CD1c-positive myeloid dendritic cell (primary cell): Measurements from ENCODE around the gene ALCAM.

Experiments used
- DNase-seq: peaks from one replicate; pipeline ENCODE4 v3.0.0-alpha.2; 2016; ENCODE audit errors: extremely low spot score

The ALCAM gene

DNA sequence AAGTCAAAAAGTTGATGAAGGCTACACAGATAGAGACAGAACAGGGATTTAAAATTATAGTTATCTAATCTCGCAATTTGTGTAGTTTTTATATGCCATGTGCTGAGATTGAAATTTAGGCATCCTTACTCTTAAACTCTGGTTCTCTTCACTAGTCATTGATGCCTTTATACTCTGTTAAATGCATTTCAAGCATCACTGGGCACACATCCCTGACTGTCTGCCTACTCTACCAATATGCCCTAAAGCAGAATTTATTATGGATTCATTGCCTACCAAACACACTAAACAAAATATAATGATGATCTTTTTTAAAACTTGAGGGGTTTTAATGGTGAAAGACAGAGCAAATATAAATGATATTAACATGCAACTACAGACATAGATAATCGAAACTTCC lies 10.3 kb upstream of the ALCAM start:
- no peak for DNase-seq

DNA sequence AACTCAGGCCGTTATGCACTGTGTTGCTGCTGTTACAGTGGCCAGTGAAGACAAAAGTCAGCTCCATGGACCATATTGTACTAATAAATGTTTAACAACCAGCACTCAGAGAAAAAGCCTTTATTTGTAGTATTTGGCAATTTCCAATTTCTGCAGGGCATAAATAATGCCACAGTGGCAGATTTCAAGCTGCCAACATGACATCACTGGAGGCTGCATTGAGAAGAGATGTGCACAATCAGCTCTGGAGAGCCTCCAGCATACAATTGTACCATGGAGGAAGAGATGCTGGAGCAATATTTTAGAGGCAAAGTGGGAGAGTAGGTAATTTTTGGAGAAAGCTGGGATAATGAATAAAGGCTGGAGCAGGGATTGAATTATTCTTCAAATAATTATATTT lies 9.7 kb upstream of the ALCAM start:
- DNase-seq = no peak

DNA sequence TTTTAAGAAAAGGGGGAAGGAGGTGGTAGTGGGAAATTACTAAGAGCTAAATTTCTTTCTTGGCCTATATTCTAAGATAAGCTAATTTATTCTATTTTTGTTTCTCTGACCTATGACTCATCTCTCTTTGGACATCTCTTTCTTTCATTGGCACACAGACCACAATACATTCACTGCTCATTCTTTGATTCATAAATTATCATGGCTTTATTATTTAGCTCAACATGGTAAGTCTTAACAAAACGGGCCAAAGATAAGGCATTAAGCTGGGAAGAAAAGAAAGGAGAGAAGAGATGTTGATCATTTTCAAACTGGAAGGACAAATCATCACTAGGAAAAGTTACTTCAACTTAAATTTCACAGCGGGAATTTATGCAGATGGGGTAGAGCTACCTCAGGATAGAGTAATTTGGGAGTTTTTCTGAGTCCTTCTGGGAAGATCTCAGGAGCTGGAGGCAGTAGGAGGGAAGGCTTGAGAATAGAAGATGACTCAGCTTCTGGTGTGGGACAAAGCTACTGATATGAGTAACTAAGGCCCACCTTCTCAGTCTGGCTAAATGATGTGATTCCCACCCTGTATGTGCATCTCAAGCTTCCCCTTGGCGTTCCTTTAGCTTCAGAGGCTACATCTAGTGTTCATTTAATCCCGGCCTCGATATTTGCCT lies 7.5 kb upstream of the ALCAM start:
- peak; percentile 48 for DNase-seq

DNA sequence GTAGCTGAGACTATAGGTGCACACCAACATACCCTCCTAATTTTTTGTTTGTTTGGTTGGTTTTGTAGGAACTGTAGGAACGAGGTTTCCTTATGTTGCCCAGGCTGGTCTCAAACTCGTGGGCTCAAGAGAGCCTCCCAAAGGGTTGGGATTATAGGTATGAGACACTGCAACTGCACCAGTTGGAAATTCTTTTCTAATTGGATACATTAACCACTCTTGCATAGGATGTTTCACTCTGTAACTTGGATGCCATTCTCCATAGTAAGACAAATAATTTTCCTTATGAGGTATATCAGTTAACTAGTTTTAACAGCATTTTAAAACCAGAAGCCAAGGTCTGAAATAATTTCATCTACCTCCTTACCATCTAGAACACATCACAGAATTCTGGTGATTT lies 6.7 kb upstream of the ALCAM start:
- DNase-seq = no peak

DNA sequence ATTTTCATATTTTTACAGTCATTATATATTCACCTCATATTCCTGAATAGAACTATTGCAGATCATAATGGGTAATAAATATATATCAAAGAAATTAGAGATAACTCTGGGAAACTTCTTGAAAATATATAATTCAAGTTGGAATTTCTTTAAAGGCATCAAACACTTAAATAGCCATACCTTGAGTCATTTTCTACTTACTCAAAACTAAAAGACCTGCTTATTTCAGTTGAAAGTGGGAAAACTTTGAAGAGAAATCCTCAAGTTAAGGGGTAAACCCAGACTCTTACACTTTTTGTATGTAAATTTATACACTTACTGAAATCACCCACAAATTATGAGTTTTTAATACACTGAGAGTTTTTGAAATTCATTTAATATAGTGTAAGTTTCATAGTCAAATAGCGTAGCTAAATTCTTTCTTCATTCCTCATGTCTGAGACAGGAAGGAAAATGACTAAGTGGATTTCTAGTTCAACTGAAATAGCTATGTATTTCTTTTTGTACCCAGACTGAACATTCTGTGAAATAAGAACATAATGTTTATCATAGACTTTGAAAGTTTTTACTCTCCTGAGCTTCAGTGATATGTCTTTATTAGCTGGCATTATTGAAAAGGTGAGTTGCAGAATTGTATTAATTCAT lies 4.6 kb upstream of the ALCAM start:
- no peak for DNase-seq

DNA sequence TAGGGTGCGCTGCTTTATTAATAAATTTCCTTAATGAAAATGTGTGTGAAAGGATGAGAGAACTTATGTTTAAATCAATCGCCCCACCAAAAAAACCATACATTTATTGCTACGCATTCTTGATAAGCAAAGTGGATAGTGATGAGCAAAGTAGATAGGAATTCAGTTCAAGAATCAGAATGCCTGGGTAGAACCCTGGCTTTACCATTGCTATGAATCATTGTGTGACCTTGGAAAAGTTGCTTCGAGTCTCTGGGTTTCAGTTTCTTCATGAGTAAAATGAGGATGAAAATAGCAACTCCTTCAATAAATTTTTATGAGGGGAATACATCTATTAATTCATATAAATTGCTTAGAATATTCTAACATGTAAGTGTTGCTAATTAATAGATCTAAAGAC lies 2.6 kb upstream of the ALCAM start:
- DNase-seq = no peak

DNA sequence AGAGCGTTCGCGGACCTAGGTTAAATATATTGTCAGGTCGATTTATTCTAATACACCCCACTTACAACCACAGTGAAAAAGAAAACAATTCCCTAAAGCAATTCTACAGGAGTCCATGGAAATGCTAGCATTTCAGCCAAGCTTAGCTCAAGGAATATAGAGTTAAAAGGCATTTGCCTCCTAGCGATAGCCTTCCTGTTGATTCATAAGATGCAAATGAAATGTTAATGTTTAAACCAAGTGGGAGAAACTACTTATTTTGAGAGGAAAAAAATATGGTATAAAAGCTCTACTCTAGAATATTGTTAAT lies 1.7 kb upstream of the ALCAM start:
- DNase-seq = no peak

DNA sequence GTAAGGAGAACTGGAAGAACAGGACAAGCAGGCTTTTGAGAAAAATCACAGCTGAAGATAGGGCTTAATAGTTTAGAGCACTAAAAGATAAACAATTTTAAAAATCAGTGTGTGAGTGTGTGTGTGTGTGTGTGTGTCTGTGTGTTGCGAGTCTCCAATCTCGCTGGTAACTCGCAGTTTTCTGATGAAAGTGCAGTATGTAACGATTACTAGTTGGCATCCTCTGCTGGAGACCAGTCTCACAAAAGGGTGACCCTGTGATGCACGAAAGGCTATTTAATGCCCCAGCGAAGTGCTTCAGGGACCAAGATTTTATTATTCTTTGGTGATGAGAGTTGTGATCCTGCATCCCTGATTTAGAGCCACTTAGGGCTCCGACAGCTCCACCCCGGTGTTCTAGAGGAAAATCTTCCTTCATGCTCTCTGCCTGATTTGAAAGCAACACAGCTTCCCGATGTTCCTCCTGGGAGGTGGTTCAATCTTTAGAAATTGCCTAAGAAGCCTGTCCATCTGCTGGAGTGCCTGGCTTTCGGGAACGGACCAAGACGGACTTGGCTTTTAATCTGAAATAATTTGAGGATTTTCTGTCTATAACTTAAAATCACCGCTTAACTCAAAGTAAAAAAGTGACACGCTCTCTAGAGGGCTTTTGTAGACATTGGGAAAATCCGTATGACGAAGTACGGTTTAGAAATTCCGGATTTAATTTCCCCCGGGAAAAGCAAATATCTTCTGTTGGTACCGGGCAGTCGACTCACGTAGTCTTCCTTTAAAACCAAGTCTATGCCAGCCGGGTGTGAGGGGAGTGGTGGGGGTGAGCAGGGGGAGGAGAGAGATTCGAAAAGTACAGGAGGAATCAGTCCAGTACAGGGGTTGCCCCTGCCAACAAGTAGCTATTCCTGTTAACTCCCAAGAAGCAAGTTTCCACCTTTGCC lies 1.1 kb upstream of the ALCAM start:
- no peak for DNase-seq

DNA sequence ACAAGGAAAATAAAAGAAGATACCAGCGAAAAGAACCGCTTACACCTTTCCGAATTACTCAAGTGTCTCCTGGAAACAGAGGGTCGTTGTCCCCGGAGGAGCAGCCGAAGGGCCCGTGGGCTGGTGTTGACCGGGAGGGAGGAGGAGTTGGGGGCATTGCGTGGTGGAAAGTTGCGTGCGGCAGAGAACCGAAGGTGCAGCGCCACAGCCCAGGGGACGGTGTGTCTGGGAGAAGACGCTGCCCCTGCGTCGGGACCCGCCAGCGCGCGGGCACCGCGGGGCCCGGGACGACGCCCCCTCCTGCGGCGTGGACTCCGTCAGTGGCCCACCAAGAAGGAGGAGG lies 325 bp downstream of the ALCAM start:
- DNase-seq = peak; percentile 48

DNA sequence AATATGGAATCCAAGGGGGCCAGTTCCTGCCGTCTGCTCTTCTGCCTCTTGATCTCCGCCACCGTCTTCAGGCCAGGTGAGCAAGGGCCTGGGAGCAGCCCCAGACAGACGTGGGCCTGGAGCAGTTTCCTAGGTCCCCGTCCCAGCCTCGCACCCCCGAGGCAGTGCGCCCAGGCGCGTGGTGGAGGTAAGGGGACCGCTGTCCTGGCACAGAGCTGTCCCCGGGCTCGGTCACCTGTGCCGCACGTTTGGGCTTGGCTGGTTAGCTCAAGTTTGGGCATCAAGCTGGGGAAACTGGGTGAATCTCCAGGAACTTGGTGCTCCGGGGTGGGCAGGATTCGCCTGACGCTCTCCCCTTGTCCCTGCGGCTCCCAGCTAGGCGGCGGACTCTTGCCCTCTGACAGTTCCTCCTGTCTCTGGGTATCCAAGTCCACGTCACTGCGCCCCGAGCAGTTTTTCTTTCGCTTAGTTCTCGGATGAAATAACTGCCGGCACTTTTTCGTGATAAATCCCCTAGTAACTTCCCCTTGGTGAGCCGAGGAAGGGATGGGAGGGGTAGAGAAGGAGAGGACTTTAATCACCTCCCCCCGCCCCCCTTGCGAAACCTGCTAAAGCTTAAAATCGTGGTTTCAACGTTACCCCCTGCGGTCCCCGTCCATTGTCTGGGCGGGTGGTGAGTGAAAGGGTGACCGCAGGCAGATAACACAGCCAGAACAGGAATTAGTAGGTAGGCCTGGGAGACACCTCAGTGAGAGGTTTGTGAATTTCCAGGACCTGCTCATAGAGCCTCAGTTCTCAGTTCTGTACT lies 901 bp downstream of the ALCAM start:
- peak; percentile 94 for DNase-seq

DNA sequence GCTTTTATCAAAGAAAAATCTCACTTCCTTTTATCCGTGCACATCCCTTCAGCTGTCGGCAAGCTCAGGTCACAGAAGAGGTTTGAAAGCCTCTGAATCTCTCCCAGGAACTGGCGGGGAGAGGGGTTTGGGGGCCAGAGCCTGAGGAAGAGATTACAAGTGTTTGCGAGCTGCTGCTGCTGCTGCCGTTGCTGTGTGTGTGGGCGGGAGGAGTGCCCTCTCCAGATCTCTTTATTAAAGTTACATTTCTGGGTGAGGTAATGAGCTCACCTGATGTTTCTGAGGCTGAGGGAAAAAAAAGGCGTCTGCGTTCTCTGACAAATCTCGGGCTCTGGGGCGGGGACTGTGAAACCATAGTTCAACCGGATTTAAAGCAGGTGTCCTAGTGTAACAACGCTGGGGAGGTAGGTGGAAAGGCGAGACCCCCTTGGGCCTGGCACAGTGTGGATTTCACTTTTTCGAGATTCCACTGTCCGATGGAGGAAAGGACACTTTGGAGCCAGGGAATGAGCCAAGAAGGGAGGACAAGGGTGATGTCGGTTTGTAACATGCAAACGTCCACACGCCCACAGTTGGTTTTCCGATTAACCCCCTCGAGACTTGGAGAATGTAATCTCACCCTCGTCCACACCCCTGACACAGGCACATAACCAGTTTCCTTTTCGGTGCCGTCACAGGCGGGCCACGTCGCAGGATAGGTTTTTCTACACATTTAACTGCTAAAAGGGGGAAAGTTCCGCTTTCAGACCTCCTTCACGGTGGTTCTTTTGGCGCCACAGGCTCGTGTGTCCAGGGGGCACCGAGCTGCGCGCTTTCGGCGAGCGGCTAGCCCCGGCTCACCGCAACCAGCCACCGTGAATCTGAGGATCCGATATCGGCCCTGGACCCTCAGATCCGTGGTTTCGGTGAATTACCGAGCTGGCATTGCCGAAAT lies 2.1 kb downstream of the ALCAM start:
- peak; percentile 81 for DNase-seq

DNA sequence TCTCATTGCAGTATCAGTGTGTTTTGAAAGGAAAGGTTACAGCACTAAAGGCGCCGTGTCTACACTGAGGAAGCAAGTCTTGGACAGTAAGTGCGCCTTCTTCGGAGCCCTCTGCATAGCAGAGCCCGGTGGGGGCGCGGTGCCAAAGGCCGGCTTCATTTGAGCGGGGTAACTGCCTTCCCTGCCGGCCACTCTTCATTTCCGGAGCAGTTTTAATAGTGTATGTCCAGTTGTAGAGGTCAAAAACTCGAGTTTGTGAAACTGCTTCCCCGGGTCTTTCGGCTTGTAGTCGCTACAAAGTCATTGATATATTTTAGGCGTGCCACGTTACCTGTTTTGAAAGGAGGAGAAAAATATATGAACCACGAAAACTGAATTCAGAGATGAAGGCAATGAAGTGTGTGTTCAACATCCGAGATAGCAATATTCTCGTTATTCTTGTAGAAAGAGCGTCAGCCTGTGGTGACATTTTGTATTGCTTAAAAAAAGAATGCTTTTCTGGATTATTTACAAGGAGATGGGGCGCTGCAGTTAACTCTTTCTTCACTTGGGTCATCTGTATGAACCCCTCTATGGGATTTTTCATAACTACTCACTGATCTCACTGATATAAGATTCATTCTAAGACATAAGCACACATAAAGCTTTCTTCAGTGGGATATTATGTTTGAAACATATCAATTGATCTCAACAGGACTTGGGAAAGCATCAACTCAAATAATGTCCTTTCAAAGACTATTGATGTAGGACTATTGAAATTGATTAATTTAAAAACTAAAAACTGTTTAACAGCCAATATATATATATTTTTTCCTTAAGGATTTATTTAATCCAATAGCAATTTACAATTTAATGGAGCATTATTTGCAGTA lies 3.0 kb downstream of the ALCAM start:
- peak; percentile 75 for DNase-seq

DNA sequence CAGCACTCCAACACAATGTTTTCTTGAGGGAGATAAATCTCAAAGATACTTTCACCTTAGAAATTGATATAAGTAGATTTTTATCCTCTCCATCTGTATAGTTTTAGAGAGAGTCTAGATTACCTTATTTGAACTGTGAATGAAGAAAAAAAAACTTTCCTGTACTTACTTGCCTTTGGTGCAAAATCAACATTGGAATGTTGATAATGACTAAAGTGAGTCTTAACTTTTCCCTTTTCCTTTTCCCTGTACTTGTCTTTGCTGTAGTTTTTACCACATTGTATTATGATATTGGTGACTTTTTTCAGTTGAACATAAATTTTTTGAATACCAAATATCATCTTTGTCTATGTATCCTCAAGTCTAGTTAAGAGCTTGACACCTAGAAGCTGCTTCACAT lies 6.7 kb downstream of the ALCAM start:
- no peak for DNase-seq

DNA sequence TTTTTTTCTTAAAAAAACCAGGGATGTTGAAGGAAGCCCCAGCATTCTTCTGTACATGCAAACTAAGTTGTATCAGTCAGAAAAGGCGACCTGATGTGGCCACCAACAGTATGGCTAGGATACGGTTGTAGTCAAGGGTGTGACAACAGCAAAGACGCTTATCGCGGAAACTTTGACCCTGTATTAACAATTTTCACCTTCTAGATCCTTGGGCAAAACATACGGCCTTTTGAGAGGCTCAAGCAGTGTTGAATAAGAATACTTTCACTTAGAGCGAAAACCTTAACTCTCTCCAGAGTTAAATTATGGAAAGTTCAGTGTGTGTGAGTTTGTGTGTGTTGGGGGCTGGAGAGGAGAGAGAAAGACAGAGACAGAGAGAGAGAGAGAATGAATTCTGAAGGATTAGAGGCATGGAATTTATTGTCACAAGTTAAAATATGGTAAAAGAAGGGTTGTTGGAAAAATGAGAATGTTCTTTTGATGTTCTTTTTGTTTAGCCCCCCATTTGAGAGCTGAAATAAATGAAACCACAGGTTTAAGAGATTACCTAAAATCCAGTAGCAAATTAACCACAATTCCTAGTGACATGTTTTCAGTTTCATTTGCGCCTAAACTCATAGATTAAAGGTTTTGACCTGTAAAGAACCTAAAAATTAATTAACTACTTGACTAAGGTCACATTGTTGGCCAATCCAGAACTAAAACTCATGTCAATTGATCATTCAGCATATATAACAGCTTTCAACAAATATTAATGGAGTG lies 9.2 kb downstream of the ALCAM start:
- DNase-seq = no peak

DNA sequence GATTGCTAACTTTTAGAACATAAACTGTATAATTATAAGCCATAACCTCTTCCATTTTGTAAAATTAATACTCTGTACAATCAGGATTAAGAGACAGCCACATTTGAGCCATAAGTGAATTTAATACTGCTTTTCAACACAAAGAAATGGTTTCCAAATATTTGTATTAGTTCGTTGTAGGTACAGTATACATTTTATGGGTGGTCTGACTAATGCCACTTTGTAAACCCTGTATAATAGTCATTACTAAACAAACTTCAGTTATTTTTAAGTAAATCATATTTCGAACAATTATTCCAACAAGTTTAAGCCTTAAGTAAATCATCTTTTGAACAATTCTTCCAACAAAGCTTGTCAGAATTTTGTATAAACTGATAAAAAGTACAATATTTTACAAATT lies 11.0 kb downstream of the ALCAM start:
- DNase-seq = no peak

DNA sequence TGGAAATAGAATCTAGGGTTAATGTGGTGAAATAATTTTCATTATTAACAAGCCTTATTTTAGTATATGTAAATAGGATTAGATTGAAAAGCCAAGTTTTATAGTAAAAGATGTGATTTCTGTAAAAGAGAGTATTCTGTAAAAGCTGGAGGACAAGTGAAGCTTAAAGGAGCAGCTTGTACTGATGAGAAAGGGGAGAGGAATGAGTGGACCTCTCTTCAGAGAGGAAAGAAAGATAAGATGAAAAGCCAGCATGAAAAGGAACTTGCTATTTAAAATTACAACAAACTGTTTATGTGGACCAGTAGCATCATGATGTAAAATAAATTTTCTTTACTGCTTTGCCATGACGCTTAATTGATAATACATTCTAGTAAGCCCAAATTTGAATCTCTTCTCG lies 18.5 kb downstream of the ALCAM start:
- no peak for DNase-seq

DNA sequence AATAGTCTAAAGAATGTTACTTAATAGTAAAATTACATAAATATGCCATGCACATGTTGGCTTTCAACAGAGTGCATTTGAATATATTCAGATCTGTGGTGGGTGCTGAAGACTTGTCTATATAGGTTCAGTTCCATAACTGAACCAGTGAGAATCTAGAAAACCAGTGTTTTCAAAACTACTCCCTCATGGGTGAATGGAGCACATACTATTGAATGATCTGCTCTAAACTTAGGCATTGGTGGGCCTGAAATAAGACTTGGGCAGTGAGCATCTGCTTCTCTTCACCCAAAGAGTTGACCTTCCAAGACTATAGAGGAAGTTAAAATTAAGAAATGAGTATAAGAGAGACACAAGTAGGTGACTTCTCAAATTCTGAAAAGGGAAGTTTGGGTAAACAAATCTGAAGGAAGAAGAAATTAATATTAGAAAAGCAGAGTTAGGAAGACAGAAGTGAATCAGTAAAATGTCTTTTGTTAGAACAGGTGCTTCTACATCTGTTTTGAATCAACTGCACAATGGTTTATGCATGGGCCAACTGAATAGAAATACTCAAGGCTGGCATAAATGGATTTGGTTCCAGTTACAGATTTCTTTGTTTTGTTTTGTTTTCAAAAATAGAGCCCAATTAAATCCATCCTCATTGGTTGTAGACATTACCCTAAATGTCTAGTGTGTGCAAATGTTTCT lies 19.3 kb downstream of the ALCAM start:
- peak; percentile 59 for DNase-seq

DNA sequence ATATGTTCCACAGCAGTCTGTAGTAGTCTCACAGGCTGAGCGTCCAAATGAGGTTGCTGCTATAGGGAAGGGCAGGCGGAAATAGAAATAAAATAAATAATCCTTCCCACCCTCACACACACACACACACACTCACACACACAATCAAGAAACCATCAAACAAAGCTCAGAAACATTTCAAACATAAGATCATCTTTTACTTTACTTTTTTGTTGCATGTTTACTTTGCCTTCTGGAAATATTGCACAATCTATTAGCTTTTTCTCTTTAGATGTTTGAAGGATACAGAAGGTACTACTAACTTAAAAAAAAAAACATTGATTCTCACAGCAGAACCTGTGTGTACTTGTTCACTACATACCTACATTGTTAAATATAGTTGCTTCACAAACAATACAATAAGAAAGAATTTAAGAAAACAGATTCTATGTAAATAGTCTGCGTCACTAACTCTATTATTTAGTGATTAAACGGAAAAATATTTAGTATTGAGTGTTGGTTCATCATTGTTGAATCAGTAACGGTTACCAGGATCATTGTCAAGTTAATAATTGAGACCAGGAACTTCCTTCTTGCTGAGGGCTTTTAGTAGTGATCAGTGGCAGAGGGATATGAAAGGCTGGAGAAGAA lies 20.5 kb downstream of the ALCAM start:
- no peak for DNase-seq
